ENCODE results near the gene TTYH1. TPM values are rescaled to one million over a fixed set of nuclear protein-coding genes. Genes with fewer than 3 reads are reported as not detected.
"Not testable (repeated sequence)": the region's sequence is repeated elsewhere in the genome, so short reads cannot be mapped to it uniquely, and the experiment has no call there.

The TTYH1 gene
- total RNA-seq, 1 experiment from 2014 or later = 0.62 TPM

GRCh38 chr19:54373781-54374631 lies 41.3 kb upstream of the TTYH1 start:
- Histone ChIP-seq H3K4me3 (ENCODE audit: low read depth in 2 of 2, low read length in 2 of 2) (no peak overlapping the region), H3K27me3 (ENCODE audit: control insufficient read depth, insufficient read depth, low read length) (no peaks in the 10 kb centered on the region; the same call in 1 of the 2 replicates), H3K36me3 (ENCODE audit: control insufficient read depth, insufficient read depth, low read length) (no peaks in the 10 kb centered on the region), H3K9me3 (ENCODE audit: control insufficient read depth, insufficient read depth, low read depth, low read length) (no peaks in the 10 kb centered on the region), H3K4me1 (ENCODE audit: control insufficient read depth, insufficient read depth, low read length) (no peaks in the 10 kb centered on the region), H3K27ac (ENCODE audit: low read length) (no peak overlapping the region)
- ChIA-PET POLR2A (interaction anchor here (0.6 to 0.7 kb wide), 2 partner anchors 37 to 157 kb away, joined by 3 read pairs; no protein-coding TSS in a partner anchor), CTCF (no interaction called here)
- no TSS peak for BruUV-seq (replicated peaks)
- ATAC-seq (no peak), DNase-seq (ENCODE audit: low read depth, low spot score) (no peak)
- in situ Hi-C loops (cut with HindIII; ENCODE audit: low pct_unique_long_range_greater_than_20kb, low sequenced_read_pairs) (no loop called here), intact Hi-C loops (cut with micrococcal nuclease; ENCODE audit: unreplicated experiment) (no loop called here)
- TF ChIP-seq SIN3A (IDR thresholded peaks at IDR 0.05; ENCODE audit: borderline replicate concordance, insufficient read depth, low read depth, low read length) (no peak), POLR2AphosphoS5 (IDR thresholded peaks at IDR 0.05; ENCODE audit: low read depth, low read length) (no peak), TCF7L2 (IDR thresholded peaks at IDR 0.05; ENCODE audit: low read depth, low read length) (no peak), CTCF (IDR thresholded peaks at IDR 0.05) (no peak), REST (IDR thresholded peaks at IDR 0.05; ENCODE audit: insufficient read depth in 1 of 2, low read depth in 2 of 2, low read length in 1 of 2) (no peak)

- intact Hi-C loops (cut with micrococcal nuclease; ENCODE audit: unreplicated experiment); H3K27ac ChIP-seq (ENCODE audit: low read length); ATAC-seq; POLR2A ChIA-PET; H3K4me1 ChIP-seq (ENCODE audit: control insufficient read depth, insufficient read depth, low read length); DNase-seq (ENCODE audit: low read depth, low spot score); BruUV-seq (replicated peaks); H3K4me3 ChIP-seq (ENCODE audit: low read depth in 2 of 2, low read length in 2 of 2); H3K9me3 ChIP-seq (ENCODE audit: control insufficient read depth, insufficient read depth, low read depth, low read length); H3K27me3 ChIP-seq (ENCODE audit: control insufficient read depth, insufficient read depth, low read length); in situ Hi-C loops (cut with HindIII; ENCODE audit: low pct_unique_long_range_greater_than_20kb, low sequenced_read_pairs); H3K36me3 ChIP-seq (ENCODE audit: control insufficient read depth, insufficient read depth, low read length); CTCF ChIA-PET: not testable (repeated sequence)
Measured at GRCh38 chr19:54375181-54375938, 39.9 kb upstream of the TTYH1 start.
